Caki2 (cell line): ENCODE measurements around the gene WNT5B. TPM values are rescaled to one million over a fixed set of nuclear protein-coding genes. Genes with fewer than 3 reads are reported as not detected.

ENCODE experiments used
- DNase-seq: peaks from one replicate; pipeline ENCODE4 v3.0.0-alpha.2; 2015; ENCODE audit warnings: low read depth
- in situ Hi-C: cut with HindIII; loops from 2 replicates; pipeline ENCODE4 v1.10.0; 2016; ENCODE audit warnings: low sequenced_read_pairs, low pct_unique_long_range_greater_than_20kb, mixed read lengths
- total RNA-seq: library from RNA; depleted of rRNA; stranded (reverse); fragments of >200 nt; shearing (Covaris generic); gene quantifications from 2 replicates; pipeline ENCODE4 v1.2.3, GENCODE V29; 2014; ENCODE audit warnings: low replicate concordance

WNT5B gene
- total RNA-seq, 1 experiment from 2014 or later, result 4.9 TPM

GRCh38 chr12:1619159-1619558 is 9.9 kb upstream of the WNT5B start:
- in situ Hi-C loops, result no loop called here
- DNase-seq, result no peak

GRCh38 chr12:1619587-1619986 is 9.4 kb upstream of the WNT5B start:
- in situ Hi-C loops, result no loop called here
- no peak for DNase-seq

- in situ Hi-C loops, result no loop called here
These were observed 8.9 kb upstream of the WNT5B start for GRCh38 chr12:1620092-1620491.

GRCh38 chr12:1622406-1622805 is 6.6 kb upstream of the WNT5B start:
- in situ Hi-C loops, result no loop called here
- no peak for DNase-seq

More at GRCh38 chr12:1620092-1620491, 8.9 kb upstream of the WNT5B start:
- no peak for DNase-seq

- in situ Hi-C loops, result no loop called here
- DNase-seq, result no peak
These were observed 504 bp downstream of the WNT5B start for GRCh38 chr12:1629338-1630132.

- in situ Hi-C loops, result no loop called here
These were observed 1.2 kb downstream of the WNT5B start for GRCh38 chr12:1630133-1630826.

GRCh38 chr12:1630827-1631591 is 2.0 kb downstream of the WNT5B start:
- in situ Hi-C loops, result no loop called here
- no peak for DNase-seq

More at GRCh38 chr12:1630133-1630826, 1.2 kb downstream of the WNT5B start:
- DNase-seq, result peak; percentile 30

- in situ Hi-C loops, result no loop called here
- no peak for DNase-seq
These were observed 3.7 kb downstream of the WNT5B start for GRCh38 chr12:1632702-1633101.

- in situ Hi-C loops, result no loop called here
- no peak for DNase-seq
These were observed 4.4 kb downstream of the WNT5B start for GRCh38 chr12:1633459-1633858.

- in situ Hi-C loops, result no loop called here
- DNase-seq, result no peak
These were observed 5.1 kb downstream of the WNT5B start for GRCh38 chr12:1634149-1634548.

GRCh38 chr12:1634590-1635191 is 5.7 kb downstream of the WNT5B start:
- in situ Hi-C loops, result no loop called here
- peak; percentile 58 for DNase-seq

GRCh38 chr12:1635301-1636095 is 6.5 kb downstream of the WNT5B start:
- in situ Hi-C loops, result no loop called here
- DNase-seq, result no peak

- in situ Hi-C loops, result no loop called here
- DNase-seq, result no peak
These were observed 9.2 kb downstream of the WNT5B start for GRCh38 chr12:1638203-1638602.

- DNase-seq, result no peak
- in situ Hi-C loops, result no loop called here
These were observed 10.5 kb downstream of the WNT5B start for GRCh38 chr12:1639538-1639937.

GRCh38 chr12:1640328-1641234 is 11.6 kb downstream of the WNT5B start:
- in situ Hi-C loops, result no loop called here
- no peak for DNase-seq

- in situ Hi-C loops, result no loop called here
These were observed 13.5 kb downstream of the WNT5B start for GRCh38 chr12:1642513-1642912.

GRCh38 chr12:1643043-1643442 is 14.0 kb downstream of the WNT5B start:
- DNase-seq, result no peak
- in situ Hi-C loops, result no loop called here

More at GRCh38 chr12:1642513-1642912, 13.5 kb downstream of the WNT5B start:
- DNase-seq, result no peak
